Astrocyte (in vitro differentiated cells and primary cell): ENCODE results near the gene BCAR3. TPM values are rescaled to one million over a fixed set of nuclear protein-coding genes. Genes with fewer than 3 reads are reported as not detected.
A peak's percentile ranks its signal among the peaks of the same experiment; 100 is the strongest.

Experiments used
- DNase-seq: peaks from one replicate; pipeline ENCODE4 v3.0.0-alpha.2; 2010; ENCODE audit warnings: low read depth
- FAIRE-seq: peaks from 2 replicates; lab custom pipeline; 2011; peaks lifted over from hg19 to GRCh38; lab: Jason Lieb, UNC
- H2AFZ ChIP-seq: 2 replicates; pipeline ENCODE4 v1.6.0; 2012; ENCODE audit warnings: low read depth, low read length, inconsistent platforms
- H3K27ac ChIP-seq: 2 replicates; pipeline ENCODE4 v1.5.1; 2011; ENCODE audit warnings: low read depth, low read length, inconsistent platforms
- H3K27me3 ChIP-seq: 2 replicates; pipeline ENCODE4 v1.6.0; 2011; ENCODE audit warnings: low read length, inconsistent platforms; ENCODE audit not compliant: insufficient read depth
- H3K36me3 ChIP-seq: 2 replicates; pipeline ENCODE4 v1.5.1; 2011; ENCODE audit warnings: low read length, inconsistent platforms; ENCODE audit not compliant: insufficient read depth
- H3K4me1 ChIP-seq: 2 replicates; pipeline ENCODE4 v1.5.1; 2011; ENCODE audit warnings: low read length, inconsistent platforms; ENCODE audit not compliant: insufficient read depth
- H3K4me2 ChIP-seq: 2 replicates; pipeline ENCODE4 v1.6.0; 2012; ENCODE audit warnings: low read length, inconsistent platforms
- H3K4me3 ChIP-seq: 2 replicates; pipeline ENCODE4 v1.5.1; 2011; ENCODE audit warnings: low read depth, mild to moderate bottlenecking, low read length, inconsistent platforms; ENCODE audit not compliant: insufficient read depth
- H3K79me2 ChIP-seq: 2 replicates; pipeline ENCODE4 v1.6.0; 2012; ENCODE audit warnings: mild to moderate bottlenecking, low read length, inconsistent platforms; ENCODE audit not compliant: insufficient read depth
- H3K9ac ChIP-seq: 2 replicates; pipeline ENCODE4 v1.6.0; 2012; ENCODE audit warnings: mild to moderate bottlenecking, low read length, inconsistent platforms
- H3K9me3 ChIP-seq: 2 replicates; pipeline ENCODE4 v1.5.1; 2012; ENCODE audit warnings: low read depth, mild to moderate bottlenecking, low read length, inconsistent platforms; ENCODE audit not compliant: insufficient read depth
- H4K20me1 ChIP-seq: 2 replicates; pipeline ENCODE4 v1.6.0; 2012; ENCODE audit warnings: low read length, inconsistent platforms; ENCODE audit not compliant: insufficient read depth
- H3K27ac Mint-ChIP-seq: one replicate; pipeline ENCODE4 v1.8.0; 2021; ENCODE audit warnings: mild to moderate bottlenecking, mixed read lengths; ENCODE audit not compliant: unreplicated experiment
- H3K27me3 Mint-ChIP-seq: one replicate; pipeline ENCODE4 v1.8.0; 2021; ENCODE audit warnings: low read depth, mixed read lengths; ENCODE audit not compliant: unreplicated experiment
- H3K36me3 Mint-ChIP-seq: one replicate; pipeline ENCODE4 v1.8.0; 2021; ENCODE audit warnings: low read depth, mixed read lengths; ENCODE audit not compliant: unreplicated experiment
- H3K4me1 Mint-ChIP-seq: one replicate; pipeline ENCODE4 v1.8.0; 2021; ENCODE audit warnings: low read depth, mixed read lengths; ENCODE audit not compliant: unreplicated experiment
- H3K4me3 Mint-ChIP-seq: one replicate; pipeline ENCODE4 v1.8.0; 2021; ENCODE audit warnings: mild to moderate bottlenecking, moderate library complexity, mixed read lengths; ENCODE audit not compliant: unreplicated experiment
- H3K9me3 Mint-ChIP-seq: one replicate; pipeline ENCODE4 v1.8.0; 2021; ENCODE audit warnings: mild to moderate bottlenecking, mixed read lengths; ENCODE audit not compliant: unreplicated experiment
- CTCF ChIP-seq: IDR thresholded peaks from 2 replicates; pipeline ENCODE4 v1.5.1; 2011; ENCODE audit warnings: low read depth, mild to moderate bottlenecking, inconsistent platforms, low read length, moderate library complexity; ENCODE audit not compliant: insufficient read depth
- EZH2 ChIP-seq: IDR thresholded peaks from 2 replicates; pipeline ENCODE4 v1.6.1; 2012; ENCODE audit warnings: mild to moderate bottlenecking, low read length, inconsistent platforms; ENCODE audit not compliant: insufficient read depth
- total RNA-seq: library from RNA; stranded (reverse); gene quantifications from 2 replicates; pipeline ENCODE4 v1.2.1, GENCODE V29; 2021

BCAR3 gene
- total RNA-seq, 1 donor from 2014 or later = 30.0 TPM

GRCh38 chr1:93668951-93669350, 12.7 kb downstream of the BCAR3 start:
- H3K27me3 ChIP-seq = no peaks in the 10 kb centered on the region
- FAIRE-seq = no peak
- peak overlapping the region; percentile 41 for H3K9ac ChIP-seq
- H3K9me3 ChIP-seq = no peaks in the 10 kb centered on the region
- Mint-ChIP-seq H3K27ac (peak overlapping the region; percentile 60), H3K4me3 (no peak overlapping the region), H3K27me3 (no peaks in the 10 kb centered on the region), H3K9me3 (no peaks in the 10 kb centered on the region), H3K36me3 (peaks cover 16% of the 10 kb centered on the region), H3K4me1 (peaks cover 72% of the 10 kb centered on the region)
- no peak for DNase-seq
- H3K79me2 ChIP-seq = peaks cover 84% of the 10 kb centered on the region
- H3K4me3 ChIP-seq = no peak overlapping the region
- no peak overlapping the region for H2AFZ ChIP-seq
- no peak for TF ChIP-seq EZH2
- no peak for TF ChIP-seq CTCF
- H3K4me2 ChIP-seq = peak overlapping the region; percentile 66
- peaks cover 88% of the 10 kb centered on the region for H3K4me1 ChIP-seq
- peaks cover 79% of the 10 kb centered on the region for H4K20me1 ChIP-seq
- H3K27ac ChIP-seq = peak overlapping the region; percentile 78
- H3K36me3 ChIP-seq = peaks cover 32% of the 10 kb centered on the region

- FAIRE-seq (no peak), DNase-seq (no peak)
- Histone ChIP-seq H3K36me3 (peaks cover 29% of the 10 kb centered on the region), H3K9me3 (no peaks in the 10 kb centered on the region), H3K27ac (no peak overlapping the region), H3K9ac (no peak overlapping the region), H3K4me2 (no peak overlapping the region), H2AFZ (no peak overlapping the region), H3K27me3 (no peaks in the 10 kb centered on the region), H3K4me1 (peaks cover 91% of the 10 kb centered on the region), H3K79me2 (peaks cover 84% of the 10 kb centered on the region), H3K4me3 (no peak overlapping the region), H4K20me1 (peaks cover 71% of the 10 kb centered on the region)
- Mint-ChIP-seq H3K27ac (no peak overlapping the region), H3K4me1 (peaks cover 79% of the 10 kb centered on the region), H3K9me3 (no peaks in the 10 kb centered on the region), H3K27me3 (no peaks in the 10 kb centered on the region), H3K4me3 (no peak overlapping the region), H3K36me3 (peaks cover 21% of the 10 kb centered on the region)
- no peak for TF ChIP-seq EZH2
- no peak for TF ChIP-seq CTCF
Measured at GRCh38 chr1:93668121-93668520, 13.5 kb downstream of the BCAR3 start.

- Histone ChIP-seq H4K20me1 (peaks cover 66% of the 10 kb centered on the region), H3K9ac (no peak overlapping the region), H3K9me3 (no peaks in the 10 kb centered on the region), H3K36me3 (peaks cover 24% of the 10 kb centered on the region), H3K4me3 (no peak overlapping the region), H3K79me2 (peaks cover 80% of the 10 kb centered on the region), H3K4me2 (no peak overlapping the region), H3K27ac (no peak overlapping the region), H3K27me3 (no peaks in the 10 kb centered on the region), H3K4me1 (peaks cover 91% of the 10 kb centered on the region), H2AFZ (no peak overlapping the region)
- Mint-ChIP-seq H3K36me3 (peaks cover 18% of the 10 kb centered on the region), H3K27ac (no peak overlapping the region), H3K4me1 (peaks cover 80% of the 10 kb centered on the region), H3K27me3 (no peaks in the 10 kb centered on the region), H3K9me3 (no peaks in the 10 kb centered on the region), H3K4me3 (no peak overlapping the region)
- FAIRE-seq (no peak), DNase-seq (no peak)
- TF ChIP-seq EZH2 (no peak), CTCF (no peak)
Measured at GRCh38 chr1:93667642-93668041, 14.0 kb downstream of the BCAR3 start.
